Endothelial cell of umbilical vein (primary cell): ENCODE data around the gene TEAD3. TPM values are rescaled to one million over a fixed set of nuclear protein-coding genes. Genes with fewer than 3 reads are reported as not detected.

Source experiments
- BruUV-seq: library from RNA; stranded (reverse); fragments of 400-500 nt; replicated peaks from 2 replicates; lab custom pipeline; 2021; lab: Mats Ljungman, UMichigan
- CTCF ChIA-PET: fragments of 300-600, 350-600 bp; sonication (Branson Sonifier 250); formaldehyde crosslinking; loops from one replicate; lab custom pipeline; 2021; ENCODE audit warnings: antibody characterized with exemption, inconsistent platforms; lab: Charles Lee
- POLR2A ChIA-PET: fragments of 300-600, 350-600 bp; sonication (Branson Sonifier 250); formaldehyde crosslinking; loops from one replicate; lab custom pipeline; 2021; ENCODE audit warnings: antibody characterized with exemption, inconsistent platforms; lab: Charles Lee
- DNase-seq: peaks from one replicate; pipeline ENCODE4 v3.0.0-alpha.2; 2011; ENCODE audit warnings: low read depth, low spot score
- FAIRE-seq: peaks from 2 replicates; lab custom pipeline; 2011; peaks lifted over from hg19 to GRCh38; lab: Jason Lieb, UNC
- H2AFZ ChIP-seq: 2 replicates; pipeline ENCODE4 v1.6.0; 2012; ENCODE audit warnings: low read depth, low read length, control low read depth, inconsistent platforms
- H3K27ac ChIP-seq: 2 replicates; pipeline ENCODE4 v1.5.1; 2011; ENCODE audit warnings: low read depth, mild to moderate bottlenecking, control low read depth, low read length, moderate library complexity; ENCODE audit not compliant: insufficient read depth
- H3K27me3 ChIP-seq, 2 experiments: 2 replicates each; pipeline versions ENCODE4 v1.6.0 to v1.6.1; 2011; ENCODE audit warnings: low read length in 2 of 2, mixed read lengths in 1 of 2; ENCODE audit not compliant: control insufficient read depth in 2 of 2, insufficient read depth in 2 of 2
- H3K36me3 ChIP-seq, 2 experiments: 2 replicates in 1 of 2; 3 replicates in 1 of 2; pipeline ENCODE4 v1.5.1; 2011; ENCODE audit warnings: low read length in 2 of 2, mild to moderate bottlenecking in 1 of 2, moderate library complexity in 1 of 2; ENCODE audit not compliant: control insufficient read depth in 2 of 2, insufficient read depth in 2 of 2; ENCODE audit errors: extremely low read depth in 1 of 2
- H3K4me1 ChIP-seq: 3 replicates; pipeline ENCODE4 v1.5.1; 2011; ENCODE audit warnings: mild to moderate bottlenecking, low read length; ENCODE audit not compliant: control insufficient read depth, insufficient read depth; ENCODE audit errors: extremely low read depth
- H3K4me2 ChIP-seq: 2 replicates; pipeline ENCODE4 v1.6.1; 2011; ENCODE audit warnings: low read length, control low read depth, mixed read lengths; ENCODE audit not compliant: insufficient read depth
- H3K4me3 ChIP-seq, 3 experiments: fragments of 200-600 bp in 1 of 3; sonication (generic), shearing (Covaris generic) in 1 of 3; replicated peaks in 1 of 3; 2 replicates each; pipeline ENCODE4 v1.5.1; 2011 to 2016; ENCODE audit warnings: control low read depth in 3 of 3, low read length in 3 of 3, mild to moderate bottlenecking in 2 of 3, inconsistent platforms in 1 of 3, low read depth in 1 of 3, moderate library complexity in 1 of 3; ENCODE audit not compliant: insufficient read depth in 1 of 3
- H3K79me2 ChIP-seq: 2 replicates; pipeline ENCODE4 v1.6.0; 2012; ENCODE audit warnings: low read length, inconsistent platforms; ENCODE audit not compliant: control insufficient read depth, insufficient read depth
- H3K9ac ChIP-seq: replicated peaks from 2 replicates; pipeline ENCODE3; 2011; ENCODE audit warnings: low read length, control low read depth; ENCODE audit not compliant: insufficient read depth; ENCODE audit errors: extremely low read depth
- H3K9me1 ChIP-seq: replicated peaks from 3 replicates; pipeline ENCODE4 v1.6.0; 2011; ENCODE audit warnings: mild to moderate bottlenecking, low read length; ENCODE audit not compliant: control insufficient read depth, insufficient read depth; ENCODE audit errors: extremely low read depth
- H3K9me3 ChIP-seq: replicated peaks from 2 replicates; pipeline ENCODE4 v1.5.1; 2012; ENCODE audit warnings: low read length, inconsistent platforms; ENCODE audit not compliant: control insufficient read depth, insufficient read depth
- H4K20me1 ChIP-seq: replicated peaks from 2 replicates; pipeline ENCODE3; 2011; ENCODE audit warnings: mild to moderate bottlenecking, low read length; ENCODE audit not compliant: control insufficient read depth, insufficient read depth; ENCODE audit errors: extremely low read depth
- CTCF ChIP-seq, 2 donors: IDR thresholded peaks; 1 replicate in 1 of 2; 2 replicates in 1 of 2; pipeline ENCODE4 v1.5.1; 2011; ENCODE audit warnings: low read length in 2 of 2, mild to moderate bottlenecking in 2 of 2, moderate library complexity in 2 of 2, control low read depth in 1 of 2, inconsistent platforms in 1 of 2, low read depth in 1 of 2; ENCODE audit not compliant: insufficient read depth in 1 of 2; ENCODE audit errors: extremely low read depth in 1 of 2
- MAX ChIP-seq: IDR thresholded peaks from 2 replicates; pipeline ENCODE4 v1.6.1; 2011; ENCODE audit not compliant: insufficient read depth, insufficient read length
- POLR2AphosphoS5 ChIP-seq: IDR thresholded peaks from 2 replicates; pipeline ENCODE4 v1.6.1; 2012; ENCODE audit warnings: low read depth, mild to moderate bottlenecking, control low read depth, low read length, moderate library complexity; ENCODE audit not compliant: insufficient read depth
- dilution Hi-C: fragments of 300-500 bp; cut with MboI; formaldehyde crosslinking; loops from one replicate; pipeline ENCODE4 v1.15.0; 2019; ENCODE audit warnings: low sequenced_read_pairs; ENCODE audit not compliant: extremely low pct_ligation_motif_present
- intact Hi-C: fragments of 100-400 bp; cut with micrococcal nuclease; formaldehyde crosslinking; loops from one replicate; pipeline ENCODE4 v1.10.0; 2022
- polyA plus RNA-seq, 4 experiments: library from polyadenylated mRNA; depleted of rRNA in 3 of 4; stranded (reverse) in 3 of 4; unstranded in 1 of 4; fragments of >200 nt; gene quantifications; 2 replicates each; pipeline versions ENCODE4 v1.2.1 to v1.2.3, GENCODE V29; 2011 to 2012; ENCODE audit warnings: missing spikeins in 1 of 4
- total RNA-seq: library from RNA; stranded (reverse); gene quantifications from 2 replicates; pipeline ENCODE4 v1.2.3, GENCODE V29; 2021

The TEAD3 gene
- total and polyA plus RNA-seq, 2 donors (not counting 3 experiments of a cell fraction or from before 2014, with no cell fraction given): 1.1 to 1.6 TPM

- no peak for FAIRE-seq
- Histone ChIP-seq H3K79me2 (no peaks in the 10 kb centered on the region), H3K4me3 (no peak overlapping the region), H3K27ac (no peak overlapping the region), H2AFZ (no peak overlapping the region), H3K9ac (no peak overlapping the region), H3K9me1 (no peaks in the 10 kb centered on the region), H3K4me2 (no peak overlapping the region), H3K36me3 (no peaks in the 10 kb centered on the region), H3K9me3 (no peaks in the 10 kb centered on the region), H4K20me1 (no peaks in the 10 kb centered on the region), H3K4me1 (no peaks in the 10 kb centered on the region), H3K27me3 (peaks cover 9 to 10% of the 10 kb centered on the region in 2 experiments)
- TF ChIP-seq MAX: no peak
- TF ChIP-seq CTCF (IDR thresholded peaks at IDR 0.05; ENCODE audit: extremely low read depth in 1 of 2, insufficient read depth in 1 of 2, low read depth in 1 of 2, low read length in 2 of 2): no peak
- no peak for TF ChIP-seq POLR2AphosphoS5
- intact Hi-C loops: loop anchor here (2.0 kb wide), 1 partner anchor 23 kb away; the partner anchor contains the start of gene RPL10A
- CTCF ChIA-PET: interaction anchor here (0.5 to 1.2 kb wide), 2 partner anchors 10 to 12 kb away, joined by 3 to 4 read pairs; no protein-coding TSS in a partner anchor
- POLR2A ChIA-PET: no interaction called here
- dilution Hi-C loops: no loop called here
- no peak for DNase-seq
- BruUV-seq: no TSS peak
These were observed 5.2 kb downstream of the TEAD3 start for GRCh38 chr6:35491558-35492257.
